Gastrocnemius medialis (tissue), 4 donors: ENCODE measurements around the gene SCN2B. TPM values are rescaled to one million over a fixed set of nuclear protein-coding genes. Genes with fewer than 3 reads are reported as not detected.

Source experiments
- ATAC-seq, 2 donors: fragments of 150-250 bp; one replicate each; pipeline ENCODE4 v1.9.1; 2016
- DNase-seq, 2 donors: peaks; one replicate each; pipeline ENCODE4 v3.0.0-alpha.2; 2019
- H3K27ac ChIP-seq, 4 donors: fragments of 200-600 bp; sonication (generic); 1 replicate in 1 of 4; 2 replicates in 3 of 4; pipeline ENCODE4 v1.5.1; 2016 to 2018; ENCODE audit warnings: mild to moderate bottlenecking in 2 of 4, moderate library complexity in 1 of 4
- H3K27me3 ChIP-seq, 3 donors: fragments of 200-600 bp; sonication (generic) in 2 of 3; 1 replicate in 1 of 3; 2 replicates in 2 of 3; pipeline versions ENCODE4 v1.5.1 to v1.6.0; 2016 to 2019; ENCODE audit warnings: mild to moderate bottlenecking in 1 of 3, moderate library complexity in 1 of 3
- H3K36me3 ChIP-seq, 2 donors: fragments of 200-600 bp; sonication (generic) in 1 of 2; one replicate each; pipeline ENCODE4 v1.5.1; 2017 to 2018
- H3K4me1 ChIP-seq, 2 donors: fragments of 200-600 bp; sonication (generic) in 1 of 2; one replicate each; pipeline ENCODE4 v1.5.1; 2016 to 2017; ENCODE audit warnings: mild to moderate bottlenecking in 2 of 2
- H3K4me3 ChIP-seq, 4 donors: fragments of 200-600 bp; sonication (generic) in 3 of 4; 1 replicate in 1 of 4; 2 replicates in 3 of 4; pipeline ENCODE4 v1.5.1; 2016 to 2019; ENCODE audit warnings: mild to moderate bottlenecking in 2 of 4
- H3K9me3 ChIP-seq, 3 donors: fragments of 200-600 bp; sonication (generic) in 2 of 3; 1 replicate in 1 of 3; 2 replicates in 2 of 3; pipeline ENCODE4 v1.5.1; 2016 to 2019
- CTCF ChIP-seq, 5 experiments: fragments of 450-650 bp in 3 of 5; fragments of 200-600 bp in 2 of 5; sonication (generic) in 2 of 5; IDR thresholded peaks in 4 of 5; conservative IDR thresholded peaks in 1 of 5; 1 replicate in 4 of 5; 2 replicates in 1 of 5; pipeline ENCODE4 v1.5.1; 2016 to 2019; ENCODE audit warnings: antibody characterized with exemption in 5 of 5, mild to moderate bottlenecking in 3 of 5, moderate library complexity in 3 of 5
- POLR2A ChIP-seq, 2 donors: fragments of 450-650 bp; IDR thresholded peaks; one replicate each; pipeline ENCODE4 v1.6.1; 2017; ENCODE audit warnings: antibody characterized with exemption in 2 of 2, mild to moderate bottlenecking in 2 of 2, moderate library complexity in 2 of 2
- in situ Hi-C, 4 donors: fragments of 200-750 bp; cut with MboI; loops; one replicate each; pipeline versions ENCODE4 v1.15.0 to v1.8.0; 2017; ENCODE audit warnings: low sequenced_read_pairs in 4 of 4
- intact Hi-C: fragments of 100-400 bp; cut with DNase I; formaldehyde crosslinking; loops from one replicate; pipeline ENCODE4 v1.15.1; 2023; ENCODE audit warnings: low total_unique reads
- total RNA-seq, 4 donors: library from RNA; depleted of rRNA; stranded (reverse); fragments of >200 nt; gene quantifications; one replicate each; pipeline versions ENCODE4 v1.1.0 to v1.2.3, GENCODE V29; 2016

Gene SCN2B
- total RNA-seq, 4 donors from 2014 or later = 0.10 to 1.9 (median 0.24) TPM; not detected in 1

- DNase-seq (no peak), ATAC-seq (no peak)
- TF ChIP-seq POLR2A (IDR thresholded peaks at IDR 0.05) (no peak), CTCF (IDR thresholded peaks at IDR 0.05 in 4 of 5, conservative IDR thresholded peaks at IDR 0.05 in 1 of 5) (no peak)
- Histone ChIP-seq H3K9me3 (no peaks in the 10 kb centered on the region), H3K4me1 (no peaks in the 10 kb centered on the region), H3K36me3 (no peaks in the 10 kb centered on the region), H3K27me3 (no peaks in the 10 kb centered on the region), H3K27ac (no peak overlapping the region), H3K4me3 (no peak overlapping the region)
- intact Hi-C loops = no loop called here
- in situ Hi-C loops = no loop called here
Observed at GRCh38 chr11:118135051-118135795, 41.2 kb downstream of the SCN2B start.

GRCh38 chr11:118133816-118134215 lies 42.6 kb downstream of the SCN2B start:
- Histone ChIP-seq H3K27me3 (no peaks in the 10 kb centered on the region), H3K4me1 (no peaks in the 10 kb centered on the region), H3K4me3 (no peak overlapping the region), H3K9me3 (no peaks in the 10 kb centered on the region), H3K36me3 (no peaks in the 10 kb centered on the region), H3K27ac (no peak overlapping the region)
- ATAC-seq (no peak), DNase-seq (no peak)
- TF ChIP-seq CTCF (IDR thresholded peaks at IDR 0.05 in 4 of 5, conservative IDR thresholded peaks at IDR 0.05 in 1 of 5) (no peak), POLR2A (IDR thresholded peaks at IDR 0.05) (no peak)
- in situ Hi-C loops = no loop called here
- intact Hi-C loops = no loop called here

- H3K27ac ChIP-seq = no peak overlapping the region
- H3K36me3 ChIP-seq = no peaks in the 10 kb centered on the region
- TF ChIP-seq POLR2A (IDR thresholded peaks at IDR 0.05) (no peak), CTCF (IDR thresholded peaks at IDR 0.05 in 4 of 5, conservative IDR thresholded peaks at IDR 0.05 in 1 of 5) (no peak)
- intact Hi-C loops (no loop called here), in situ Hi-C loops (no loop called here)
- no peak for DNase-seq
- no peaks in the 10 kb centered on the region for H3K4me1 ChIP-seq
- H3K27me3 ChIP-seq = no peaks in the 10 kb centered on the region
- no peaks in the 10 kb centered on the region for H3K9me3 ChIP-seq
- ATAC-seq = no peak
- H3K4me3 ChIP-seq = no peak overlapping the region
Observed at GRCh38 chr11:118132385-118133151, 43.9 kb downstream of the SCN2B start.

GRCh38 chr11:118129471-118130172 lies 46.8 kb downstream of the SCN2B start:
- ATAC-seq (no peak), DNase-seq (no peak)
- H3K27me3 ChIP-seq = no peaks in the 10 kb centered on the region
- no peaks in the 10 kb centered on the region for H3K36me3 ChIP-seq
- H3K9me3 ChIP-seq = no peaks in the 10 kb centered on the region
- TF ChIP-seq CTCF (IDR thresholded peaks at IDR 0.05 in 4 of 5, conservative IDR thresholded peaks at IDR 0.05 in 1 of 5) (no peak), POLR2A (IDR thresholded peaks at IDR 0.05) (no peak)
- H3K4me3 ChIP-seq = no peak overlapping the region
- intact Hi-C loops = no loop called here
- no peaks in the 10 kb centered on the region for H3K4me1 ChIP-seq
- H3K27ac ChIP-seq = no peak overlapping the region
- in situ Hi-C loops = no loop called here
